Ammon's horn (tissue), 1 donor: Measurements from ENCODE around the gene LRRK1.
A peak's percentile ranks its signal among the peaks of the same experiment; 100 is the strongest.

ENCODE experiments used
- DNase-seq: peaks from one replicate; pipeline ENCODE4 v3.0.0-alpha.2; 2016; ENCODE audit warnings: low spot score

The LRRK1 gene

DNA sequence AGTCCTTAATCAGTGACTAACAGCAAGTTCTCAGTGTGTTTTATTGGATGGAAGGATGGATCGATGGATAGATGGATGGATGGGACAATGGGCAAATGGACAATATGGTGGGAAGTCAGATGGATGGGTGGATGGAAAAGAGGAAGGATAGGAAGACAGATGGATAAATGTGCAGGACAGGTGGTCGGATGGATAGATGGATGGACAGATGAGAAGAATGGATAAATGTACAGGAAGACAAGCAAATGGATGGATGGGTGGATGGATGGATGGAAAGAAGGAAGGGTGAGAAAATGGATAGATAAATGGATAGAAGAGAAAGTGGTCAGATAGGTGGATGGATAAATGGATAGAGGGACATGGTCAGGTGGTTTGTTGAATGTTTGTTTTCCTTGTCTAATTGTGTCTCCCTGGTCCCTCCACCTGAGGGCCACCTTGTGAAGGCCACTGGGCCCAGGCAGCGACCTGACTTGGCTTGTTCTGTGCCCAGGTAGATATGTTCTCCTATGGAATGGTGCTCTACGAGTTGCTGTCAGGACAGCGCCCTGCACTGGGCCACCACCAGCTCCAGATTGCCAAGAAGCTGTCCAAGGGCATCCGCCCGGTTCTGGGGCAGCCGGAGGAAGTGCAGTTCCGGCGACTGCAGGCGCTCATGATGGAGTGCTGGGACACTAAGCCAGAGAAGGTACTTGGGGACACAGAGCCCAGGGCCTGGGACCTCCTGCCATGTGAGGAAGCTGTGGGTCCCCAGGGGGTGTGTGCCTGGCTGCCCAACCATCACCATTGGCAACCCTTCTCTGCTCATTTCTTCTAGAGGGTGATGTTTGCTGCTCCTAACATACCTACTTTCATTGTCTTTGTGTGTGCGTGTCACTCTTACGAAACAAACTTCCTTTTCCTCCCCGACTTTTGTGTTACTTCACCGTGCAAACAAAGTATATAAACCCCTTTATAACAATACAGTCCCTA lies 137.5 kb downstream of the LRRK1 start:
- no peak for DNase-seq

DNA sequence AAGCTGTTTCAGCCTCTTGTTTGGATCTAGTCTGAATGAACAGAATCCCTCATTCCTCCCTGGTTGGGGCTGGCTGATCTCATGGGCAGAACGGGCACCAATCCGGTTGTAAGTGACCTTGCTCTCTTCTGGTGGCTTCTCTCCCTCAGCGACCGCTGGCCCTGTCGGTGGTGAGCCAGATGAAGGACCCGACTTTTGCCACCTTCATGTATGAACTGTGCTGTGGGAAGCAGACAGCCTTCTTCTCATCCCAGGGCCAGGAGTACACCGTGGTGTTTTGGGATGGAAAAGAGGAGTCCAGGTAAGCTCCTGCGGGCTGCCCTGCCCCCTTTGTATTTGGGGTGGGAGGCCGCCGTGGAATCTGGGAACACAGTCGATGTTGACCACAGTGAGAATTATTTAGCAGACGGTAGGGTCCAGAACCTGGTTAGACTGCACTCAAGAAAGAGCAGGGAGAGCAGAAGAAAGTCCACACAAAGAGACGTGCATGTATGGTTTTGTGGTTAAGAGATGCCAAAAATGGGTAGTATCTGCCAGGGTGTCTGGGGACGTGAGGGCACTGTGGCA lies 138.8 kb downstream of the LRRK1 start:
- no peak for DNase-seq

DNA sequence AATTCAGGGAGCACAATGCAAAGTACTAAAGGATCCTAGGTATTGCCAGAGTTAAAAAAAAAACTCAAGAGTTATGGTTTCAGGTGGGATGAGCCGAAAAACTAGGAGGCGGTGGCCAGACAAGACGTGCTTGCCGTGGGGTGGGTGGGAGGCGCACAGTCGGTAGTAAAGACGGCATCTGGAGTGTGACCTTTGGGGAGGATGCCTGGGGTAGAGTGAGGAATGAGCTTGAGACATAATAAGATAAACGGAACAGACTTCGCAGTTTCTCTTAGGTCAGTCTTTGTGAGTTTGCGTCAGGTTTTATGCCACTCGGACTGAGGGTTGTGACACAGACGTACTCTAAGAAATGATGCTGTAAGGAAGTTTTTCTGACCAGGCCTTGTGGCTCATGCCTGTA lies 139.6 kb downstream of the LRRK1 start:
- DNase-seq, result no peak

DNA sequence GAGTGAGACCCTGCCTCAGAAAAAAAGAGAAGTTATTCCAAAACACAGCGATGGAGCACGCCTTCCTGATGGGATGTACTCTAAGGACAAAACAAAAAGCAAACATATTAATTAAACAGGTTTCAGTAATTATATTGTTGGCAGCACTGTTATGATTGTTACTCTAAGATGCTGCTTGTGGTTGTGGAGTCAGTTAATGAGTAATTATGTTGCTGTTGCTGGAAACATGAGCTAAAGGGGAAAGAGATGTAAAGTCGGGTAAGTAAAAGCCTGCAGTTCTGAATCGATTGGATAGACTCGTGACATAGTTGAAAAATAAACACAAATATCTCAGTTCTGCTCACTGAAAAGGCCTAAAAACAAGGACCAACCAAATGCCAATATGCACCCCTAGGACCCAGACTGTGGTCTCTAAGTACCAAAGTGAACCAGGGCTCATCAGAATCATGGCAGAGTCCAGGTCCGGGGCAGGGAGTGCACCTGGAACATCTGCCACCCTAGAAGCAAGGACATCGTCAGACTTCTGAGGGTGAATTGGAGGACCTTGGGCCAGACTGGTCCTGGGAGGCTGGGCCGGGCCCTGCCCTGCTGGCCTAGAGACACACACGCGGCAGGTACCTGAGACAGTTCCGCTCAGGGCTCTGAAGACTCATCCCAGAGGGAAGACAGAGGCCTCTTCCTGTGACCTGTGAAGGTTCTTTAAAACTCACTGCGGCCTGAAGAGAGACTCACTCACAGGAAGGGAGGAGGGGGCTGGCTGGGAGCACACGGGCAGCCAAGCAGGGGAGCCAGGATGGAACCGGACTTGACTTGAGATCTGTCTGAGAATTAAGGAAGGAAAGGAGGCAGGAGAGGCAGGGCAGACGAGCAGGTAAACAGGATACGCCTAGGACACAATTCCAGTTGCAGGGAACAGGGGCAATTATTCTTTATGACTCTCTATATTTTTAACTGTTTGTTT lies 140.5 kb downstream of the LRRK1 start:
- DNase-seq, result no peak

DNA sequence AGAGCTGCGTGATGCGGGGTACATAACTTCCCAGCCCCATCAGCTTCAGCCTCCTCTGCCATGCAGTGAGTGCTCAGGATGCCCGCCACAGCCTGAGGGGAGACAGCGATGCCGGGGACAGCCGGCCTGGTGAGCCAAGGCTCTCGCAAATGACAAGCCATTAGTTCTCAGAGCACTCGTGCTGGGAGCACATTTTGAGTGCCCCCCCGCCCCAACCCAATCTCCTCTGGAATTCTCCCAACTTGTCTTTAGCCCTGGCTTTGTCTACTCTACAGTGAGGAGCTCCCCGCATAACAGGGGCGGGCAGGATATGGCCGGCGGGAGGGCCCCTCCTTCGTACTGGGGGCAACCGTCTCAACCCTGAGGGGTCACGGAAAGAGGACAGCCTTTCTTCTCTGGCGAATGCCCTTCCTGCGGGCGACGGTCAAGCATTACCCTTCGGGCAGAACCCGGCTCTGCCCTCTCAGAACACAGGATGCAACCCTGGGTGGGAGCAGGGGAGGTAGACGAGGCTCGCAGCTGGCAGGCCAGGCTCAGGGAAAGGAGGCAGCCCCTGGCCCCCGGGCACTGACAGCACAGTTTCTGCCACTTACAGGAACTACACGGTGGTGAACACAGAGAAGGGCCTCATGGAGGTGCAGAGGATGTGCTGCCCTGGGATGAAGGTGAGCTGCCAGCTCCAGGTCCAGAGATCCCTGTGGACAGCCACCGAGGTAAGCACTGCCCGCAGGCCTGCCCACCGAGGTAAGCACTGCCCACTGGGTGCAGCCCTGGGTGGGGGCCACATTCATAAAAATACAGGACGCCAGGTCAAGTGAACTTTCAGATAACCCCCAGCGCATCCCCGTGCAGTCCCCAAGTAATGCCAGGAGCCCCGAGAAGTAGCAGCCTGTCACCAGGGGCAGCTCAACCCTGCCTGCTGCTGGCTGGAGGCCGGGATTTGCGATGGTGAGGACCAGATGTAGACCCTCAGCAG lies 141.7 kb downstream of the LRRK1 start:
- DNase-seq, result no peak

DNA sequence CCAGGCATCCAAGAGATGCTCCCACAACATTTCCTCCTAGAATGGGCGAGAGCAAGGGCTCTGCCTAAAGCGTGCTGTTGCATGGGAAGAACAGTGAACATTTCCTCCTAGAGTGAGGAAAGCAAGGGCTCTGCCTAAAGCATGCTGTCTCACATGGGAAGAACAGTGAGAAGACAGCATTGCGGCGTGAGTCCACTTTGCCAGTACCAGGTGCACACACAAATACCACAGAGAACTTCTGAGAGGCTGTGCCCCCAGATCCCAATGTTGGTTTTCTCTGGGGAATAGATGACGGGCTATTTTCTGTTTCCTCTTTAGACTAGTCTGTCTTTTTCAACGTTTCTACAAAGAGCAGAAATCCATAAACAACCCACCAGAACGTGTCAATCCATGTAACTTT lies 142.9 kb downstream of the LRRK1 start:
- DNase-seq, result no peak

DNA sequence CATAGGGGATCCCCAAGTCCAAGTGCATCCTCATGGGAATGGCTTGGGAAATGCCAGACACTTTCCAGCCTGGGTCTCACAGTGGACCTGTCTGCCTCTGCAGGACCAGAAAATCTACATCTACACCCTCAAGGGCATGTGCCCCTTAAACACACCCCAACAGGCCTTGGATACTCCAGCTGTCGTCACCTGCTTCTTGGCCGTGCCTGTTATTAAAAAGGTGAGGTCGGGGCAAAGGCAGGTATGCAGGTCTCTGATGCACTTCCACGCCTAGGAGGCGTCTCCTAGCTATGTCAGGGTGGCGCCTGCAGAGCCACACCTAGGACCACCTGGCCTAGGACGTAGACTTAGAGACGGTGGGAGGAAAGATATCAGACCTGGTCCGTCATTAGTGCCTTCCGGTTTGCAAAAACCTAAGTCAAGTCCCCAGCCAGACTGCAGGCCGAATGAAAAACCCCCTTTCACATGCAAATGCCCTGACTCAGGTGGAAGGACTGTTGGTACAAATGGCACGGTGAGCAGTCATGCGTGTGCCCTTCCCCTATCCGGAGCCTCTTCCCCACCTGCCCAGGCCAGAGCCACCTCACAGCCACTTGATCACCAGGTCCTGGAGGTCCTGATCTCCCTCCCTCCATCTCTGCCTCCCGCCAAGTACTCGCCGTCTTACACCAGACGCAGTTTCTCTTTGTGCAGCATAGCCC lies 143.5 kb downstream of the LRRK1 start:
- DNase-seq, result no peak

DNA sequence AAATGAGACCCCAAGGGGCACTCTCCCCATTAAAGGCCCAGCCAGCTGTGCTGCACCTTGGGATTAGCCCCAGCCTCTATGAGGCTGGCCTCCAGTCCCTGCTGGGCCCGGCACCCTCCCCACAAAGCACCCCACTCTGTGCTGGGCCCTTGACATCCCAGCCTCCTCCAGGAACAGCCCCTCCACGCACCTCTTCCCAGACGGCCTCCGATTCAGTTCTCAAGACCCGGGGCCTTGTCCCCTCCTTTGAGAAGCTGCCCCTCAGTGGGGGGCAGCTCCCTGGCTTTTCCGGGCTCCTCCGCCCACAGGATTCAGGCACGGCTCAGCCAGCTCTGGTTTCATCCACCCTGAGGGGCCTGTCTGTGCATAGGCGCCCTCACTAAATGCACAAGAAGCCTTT lies 144.1 kb downstream of the LRRK1 start:
- DNase-seq, result no peak

DNA sequence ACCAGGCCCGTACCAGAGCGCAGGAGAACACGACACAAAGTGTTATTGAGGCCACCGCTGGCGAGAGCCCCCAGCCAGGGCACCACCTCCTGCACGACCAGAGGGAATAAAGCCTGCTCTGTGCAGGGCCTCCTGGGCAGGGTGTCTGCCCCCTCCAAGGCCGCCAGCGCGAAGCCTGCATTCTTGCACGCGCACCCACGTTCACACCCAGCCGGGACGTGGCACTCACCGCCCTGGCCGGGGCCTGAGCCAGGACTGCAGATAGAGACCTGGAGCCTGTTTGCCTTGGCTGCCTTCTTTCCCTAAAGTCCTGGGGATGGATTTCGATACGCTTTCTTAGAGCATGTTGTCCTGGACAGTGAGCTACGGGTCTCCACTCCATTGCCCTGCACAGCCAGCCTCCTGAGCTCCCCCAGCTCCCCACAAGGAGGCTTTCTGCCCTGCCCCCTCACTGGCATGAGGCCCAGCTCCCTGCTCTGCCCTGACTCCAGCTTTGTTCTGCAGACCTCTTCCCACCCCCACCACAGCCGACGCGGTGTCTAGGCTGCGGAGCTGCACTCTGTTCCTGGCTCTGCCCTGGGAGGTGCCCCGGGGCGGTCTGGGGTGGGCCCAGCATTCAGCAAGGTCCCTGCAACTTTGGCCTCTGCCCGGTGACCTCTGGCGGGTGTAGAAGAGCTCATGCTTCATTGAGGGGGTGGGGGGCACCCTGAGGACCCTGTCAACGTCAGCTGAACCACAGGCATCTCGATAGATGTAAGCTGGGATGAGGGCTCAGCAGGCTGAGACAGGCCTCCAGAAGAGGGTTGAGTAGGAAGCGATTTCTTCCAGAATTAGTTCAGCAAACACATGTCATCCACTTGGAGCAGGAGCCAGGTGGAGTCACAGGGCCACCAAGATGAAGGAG lies 145.0 kb downstream of the LRRK1 start:
- DNase-seq, result peak; percentile 70

DNA sequence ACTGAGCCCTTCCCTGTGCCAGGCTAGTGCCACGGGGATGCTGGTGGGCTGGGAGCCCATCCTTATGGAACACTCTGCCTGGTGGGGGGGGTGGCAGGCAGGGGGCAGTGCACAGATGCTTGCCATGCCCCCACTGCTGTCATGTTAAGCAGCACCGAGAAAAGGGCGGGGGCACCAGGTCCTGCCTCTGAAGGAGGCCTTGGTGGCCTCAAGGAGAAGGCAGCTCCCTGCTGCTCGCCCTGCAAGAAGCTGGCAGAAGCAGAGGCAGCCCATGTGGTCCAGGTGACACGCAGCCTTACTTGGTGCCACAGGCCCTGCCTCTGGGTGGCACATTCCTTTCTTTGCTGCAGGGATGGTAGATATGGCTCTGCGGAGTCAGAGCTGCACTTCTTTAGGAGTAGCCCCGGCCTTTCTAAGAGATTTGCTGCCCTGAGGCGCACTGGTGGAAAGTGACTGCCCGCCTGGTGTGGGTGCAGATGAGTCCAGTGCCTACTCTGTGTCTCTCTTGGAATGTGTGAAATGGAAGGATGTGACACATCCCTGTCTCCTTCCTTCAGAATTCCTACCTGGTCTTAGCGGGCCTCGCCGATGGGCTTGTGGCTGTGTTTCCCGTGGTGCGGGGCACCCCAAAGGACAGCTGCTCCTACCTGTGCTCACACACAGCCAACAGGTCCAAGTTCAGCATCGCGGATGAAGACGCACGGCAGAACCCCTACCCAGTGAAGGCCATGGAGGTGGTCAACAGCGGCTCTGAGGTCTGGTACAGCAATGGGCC lies 145.8 kb downstream of the LRRK1 start:
- DNase-seq, result no peak

DNA sequence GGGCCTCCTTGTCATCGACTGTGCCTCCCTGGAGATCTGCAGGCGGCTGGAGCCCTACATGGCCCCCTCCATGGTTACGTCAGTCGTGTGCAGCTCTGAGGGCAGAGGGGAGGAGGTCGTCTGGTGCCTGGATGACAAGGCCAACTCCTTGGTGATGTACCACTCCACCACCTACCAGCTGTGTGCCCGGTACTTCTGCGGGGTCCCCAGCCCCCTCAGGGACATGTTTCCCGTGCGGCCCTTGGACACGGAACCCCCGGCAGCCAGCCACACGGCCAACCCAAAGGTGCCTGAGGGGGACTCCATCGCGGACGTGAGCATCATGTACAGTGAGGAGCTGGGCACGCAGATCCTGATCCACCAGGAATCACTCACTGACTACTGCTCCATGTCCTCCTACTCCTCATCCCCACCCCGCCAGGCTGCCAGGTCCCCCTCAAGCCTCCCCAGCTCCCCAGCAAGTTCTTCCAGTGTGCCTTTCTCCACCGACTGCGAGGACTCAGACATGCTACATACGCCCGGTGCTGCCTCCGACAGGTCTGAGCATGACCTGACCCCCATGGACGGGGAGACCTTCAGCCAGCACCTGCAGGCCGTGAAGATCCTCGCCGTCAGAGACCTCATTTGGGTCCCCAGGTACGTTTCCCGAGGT lies 146.5 kb downstream of the LRRK1 start:
- no peak for DNase-seq

DNA sequence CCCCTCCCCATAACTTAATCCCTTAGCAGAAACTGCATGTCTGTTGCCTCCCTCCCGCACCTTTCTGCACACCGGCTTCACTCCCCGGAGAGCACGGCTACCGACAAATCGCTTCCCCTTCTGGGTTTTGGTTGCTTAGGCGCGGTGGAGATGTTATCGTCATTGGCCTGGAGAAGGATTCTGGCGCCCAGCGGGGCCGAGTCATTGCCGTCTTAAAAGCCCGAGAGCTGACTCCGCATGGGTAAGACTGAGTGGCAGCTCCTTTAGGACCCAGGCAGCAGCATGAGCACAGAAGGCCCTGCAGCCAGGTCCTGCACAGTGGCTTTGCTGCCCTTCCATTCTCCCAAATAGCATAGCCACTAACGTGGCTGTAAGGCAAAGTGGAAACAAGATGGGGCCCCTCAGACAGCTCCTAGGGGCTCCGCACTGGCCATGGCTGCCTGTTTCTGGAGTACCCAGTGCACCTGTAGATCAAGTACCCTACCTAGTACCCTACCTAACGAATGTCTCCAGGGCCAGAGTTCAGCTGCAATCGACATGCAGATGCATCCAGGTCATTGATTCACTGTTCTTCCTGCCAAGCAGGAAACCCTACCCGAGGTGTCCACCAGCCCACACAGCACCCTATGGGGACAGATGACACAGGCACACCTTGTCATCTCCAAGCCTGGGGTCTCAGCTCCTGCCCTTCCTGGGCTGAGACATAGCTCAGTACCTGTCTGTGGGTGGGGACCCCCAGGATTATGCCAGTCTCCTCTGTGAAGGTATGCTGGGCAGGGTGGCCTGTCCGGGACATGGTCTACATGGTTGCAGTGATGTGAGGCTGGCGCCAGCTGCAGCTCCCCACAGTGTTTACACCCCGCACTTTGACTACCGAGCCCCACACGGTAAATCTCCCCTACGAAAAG lies 147.6 kb downstream of the LRRK1 start:
- no peak for DNase-seq

DNA sequence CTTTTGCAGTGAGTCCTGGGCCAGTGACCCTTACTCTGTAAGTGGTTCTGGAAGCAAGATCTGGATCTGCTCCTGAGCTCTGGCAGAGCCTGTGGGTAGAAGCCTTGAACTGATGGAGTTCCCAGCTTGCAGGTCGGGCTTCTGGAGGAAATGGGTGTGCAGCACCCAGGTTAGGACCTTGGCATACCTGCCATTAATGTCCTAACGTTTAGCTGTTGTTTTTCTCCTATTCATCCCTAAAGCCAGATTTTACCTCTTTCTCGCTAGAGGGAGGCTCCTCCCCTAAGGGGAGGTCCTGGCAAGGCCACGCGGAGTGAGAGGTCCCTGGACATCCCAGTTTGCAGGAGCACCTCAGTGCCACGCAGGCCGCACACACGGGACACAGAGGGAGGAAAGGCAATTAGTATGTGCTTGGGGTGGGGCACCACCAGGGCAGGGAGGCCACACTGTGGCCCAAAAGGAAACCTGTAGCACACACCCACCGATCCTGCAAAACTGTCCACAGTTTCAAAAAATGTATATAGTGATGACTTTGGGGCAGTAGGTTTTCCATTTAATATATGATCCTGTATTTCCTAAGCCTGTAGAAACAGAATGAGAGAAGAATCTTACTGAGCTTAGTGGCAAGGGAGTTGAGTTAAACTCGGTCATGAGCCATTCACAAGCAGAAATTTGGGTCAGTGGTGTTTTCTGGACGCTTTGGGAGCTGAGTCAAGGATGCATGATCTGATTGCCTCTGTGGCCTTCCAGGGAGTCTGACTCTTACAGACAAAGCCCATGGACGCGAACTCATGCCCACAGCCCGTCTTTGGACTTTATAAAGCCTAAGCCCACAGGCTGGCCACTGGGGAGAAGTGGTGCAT lies 148.7 kb downstream of the LRRK1 start:
- no peak for DNase-seq

DNA sequence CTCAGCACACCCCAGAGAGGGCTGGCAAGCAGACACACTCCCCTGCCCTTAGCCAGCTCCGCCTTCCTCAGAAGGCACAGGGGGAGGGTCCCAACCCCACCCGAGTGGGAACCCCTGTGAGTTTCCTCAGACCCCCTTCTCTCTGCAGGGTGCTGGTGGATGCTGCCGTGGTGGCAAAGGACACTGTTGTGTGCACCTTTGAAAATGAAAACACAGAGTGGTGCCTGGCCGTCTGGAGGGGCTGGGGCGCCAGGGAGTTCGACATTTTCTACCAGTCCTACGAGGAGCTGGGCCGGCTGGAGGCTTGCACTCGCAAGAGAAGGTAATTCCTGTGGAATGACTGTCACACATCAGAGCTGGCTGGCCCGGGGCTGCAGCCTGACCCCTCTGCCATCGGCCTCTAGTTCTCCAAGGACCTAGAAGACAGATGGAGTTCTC lies 149.4 kb downstream of the LRRK1 start:
- DNase-seq, result no peak

DNA sequence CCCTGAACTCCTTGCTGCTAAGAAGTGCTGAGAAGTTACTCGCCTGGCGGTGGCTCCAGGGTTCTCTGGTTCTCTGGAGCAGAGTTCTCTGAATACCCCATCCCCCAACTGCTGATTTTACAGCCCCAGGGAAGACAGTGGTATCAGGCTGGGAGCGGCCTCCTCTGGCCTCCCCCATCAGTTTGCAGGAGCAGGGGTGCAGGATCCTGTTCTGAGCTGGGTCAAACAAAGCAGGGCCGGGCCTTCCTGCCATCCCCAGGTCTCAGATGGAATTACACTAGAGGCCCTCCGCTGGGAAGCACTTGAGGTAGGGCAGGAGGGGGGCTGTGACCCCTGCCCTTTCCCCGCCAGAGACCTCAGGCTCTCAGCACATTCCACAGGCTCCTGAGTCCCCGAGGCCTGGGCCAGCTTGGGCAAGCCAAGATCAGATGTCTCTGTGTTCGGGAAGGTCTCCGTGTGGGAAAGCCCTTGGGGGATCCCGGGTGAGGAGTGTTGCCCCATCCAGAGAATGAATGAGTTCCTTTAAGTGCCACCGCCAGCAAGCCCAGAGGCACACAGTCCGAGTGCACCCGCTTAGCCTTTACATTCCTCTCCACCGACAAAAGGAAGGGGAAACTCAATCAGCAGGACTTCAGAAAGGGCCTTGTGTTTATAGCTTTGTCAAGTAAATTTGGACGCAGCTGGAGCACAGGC lies 149.9 kb downstream of the LRRK1 start:
- no peak for DNase-seq

DNA sequence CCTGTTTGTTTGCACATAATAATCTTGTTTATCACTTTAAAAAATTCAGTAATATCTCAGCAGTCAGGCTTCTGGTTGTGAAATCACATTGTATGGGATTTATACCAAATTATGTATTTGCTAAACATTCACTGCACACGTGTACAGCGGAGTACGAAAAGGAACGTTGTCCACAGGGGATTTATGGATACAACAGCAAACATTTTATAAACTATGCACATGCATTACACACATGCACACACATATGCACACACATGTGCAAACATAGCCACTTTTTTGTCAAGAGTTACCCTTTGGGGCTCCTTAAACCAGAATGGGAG lies 150.5 kb downstream of the LRRK1 start:
- no peak for DNase-seq
